Ishikawa (cell line): ENCODE data around the gene CARD11.

Experiments
- CEBPB ChIP-seq: IDR thresholded peaks from 2 replicates; pipeline ENCODE4 v1.6.1; 2012
- CREB1 ChIP-seq: IDR thresholded peaks from 2 replicates; pipeline ENCODE4 v1.6.1; 2012; ENCODE audit warnings: low read depth
- RAD21 ChIP-seq: IDR thresholded peaks from 2 replicates; pipeline ENCODE4 v1.6.1; 2012; ENCODE audit warnings: low read depth
- TAF1 ChIP-seq: IDR thresholded peaks from 2 replicates; pipeline ENCODE4 v1.6.1; 2012; ENCODE audit warnings: low read depth, mild to moderate bottlenecking
- TF ChIP-seq, protein P1 (sequence below): IDR thresholded peaks from 2 replicates; pipeline ENCODE4 v1.6.1; 2012; ENCODE audit warnings: low read depth, mild to moderate bottlenecking
- TF ChIP-seq, protein P2 (sequence below): IDR thresholded peaks from 2 replicates; pipeline ENCODE4 v1.6.1; 2012

DNA sequence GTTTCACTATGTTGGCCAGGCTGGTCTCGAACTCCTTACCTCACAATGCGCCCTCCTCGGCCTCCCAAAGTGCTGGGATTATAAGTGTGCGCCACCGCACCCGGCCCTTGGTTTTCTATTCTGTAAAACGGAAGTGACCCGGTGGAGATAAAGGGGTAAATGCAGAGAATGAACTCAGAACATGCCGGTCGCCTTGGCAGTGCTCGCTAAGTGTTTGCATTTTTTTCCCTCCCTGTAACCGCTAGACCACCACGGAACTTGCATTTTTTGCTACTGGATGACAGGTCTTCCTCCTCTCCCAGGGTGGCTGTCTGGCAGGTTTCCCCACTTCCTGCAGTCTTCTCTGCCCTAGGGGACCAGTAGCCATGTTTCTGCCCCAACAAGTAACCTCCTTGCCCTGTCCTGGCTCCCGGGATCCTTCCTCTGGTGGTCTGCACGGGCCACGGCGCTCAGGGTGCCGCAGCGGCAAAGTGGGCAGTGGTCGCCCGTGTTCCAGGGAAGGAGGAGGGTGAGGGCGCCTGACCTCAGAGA, 180.8 kb downstream of the CARD11 start:
- TF ChIP-seq, protein P1, sequence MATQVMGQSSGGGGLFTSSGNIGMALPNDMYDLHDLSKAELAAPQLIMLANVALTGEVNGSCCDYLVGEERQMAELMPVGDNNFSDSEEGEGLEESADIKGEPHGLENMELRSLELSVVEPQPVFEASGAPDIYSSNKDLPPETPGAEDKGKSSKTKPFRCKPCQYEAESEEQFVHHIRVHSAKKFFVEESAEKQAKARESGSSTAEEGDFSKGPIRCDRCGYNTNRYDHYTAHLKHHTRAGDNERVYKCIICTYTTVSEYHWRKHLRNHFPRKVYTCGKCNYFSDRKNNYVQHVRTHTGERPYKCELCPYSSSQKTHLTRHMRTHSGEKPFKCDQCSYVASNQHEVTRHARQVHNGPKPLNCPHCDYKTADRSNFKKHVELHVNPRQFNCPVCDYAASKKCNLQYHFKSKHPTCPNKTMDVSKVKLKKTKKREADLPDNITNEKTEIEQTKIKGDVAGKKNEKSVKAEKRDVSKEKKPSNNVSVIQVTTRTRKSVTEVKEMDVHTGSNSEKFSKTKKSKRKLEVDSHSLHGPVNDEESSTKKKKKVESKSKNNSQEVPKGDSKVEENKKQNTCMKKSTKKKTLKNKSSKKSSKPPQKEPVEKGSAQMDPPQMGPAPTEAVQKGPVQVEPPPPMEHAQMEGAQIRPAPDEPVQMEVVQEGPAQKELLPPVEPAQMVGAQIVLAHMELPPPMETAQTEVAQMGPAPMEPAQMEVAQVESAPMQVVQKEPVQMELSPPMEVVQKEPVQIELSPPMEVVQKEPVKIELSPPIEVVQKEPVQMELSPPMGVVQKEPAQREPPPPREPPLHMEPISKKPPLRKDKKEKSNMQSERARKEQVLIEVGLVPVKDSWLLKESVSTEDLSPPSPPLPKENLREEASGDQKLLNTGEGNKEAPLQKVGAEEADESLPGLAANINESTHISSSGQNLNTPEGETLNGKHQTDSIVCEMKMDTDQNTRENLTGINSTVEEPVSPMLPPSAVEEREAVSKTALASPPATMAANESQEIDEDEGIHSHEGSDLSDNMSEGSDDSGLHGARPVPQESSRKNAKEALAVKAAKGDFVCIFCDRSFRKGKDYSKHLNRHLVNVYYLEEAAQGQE = no peak
- TF ChIP-seq CREB1 = no peak
- TF ChIP-seq RAD21 = no peak
- TF ChIP-seq CEBPB = no peak
- TF ChIP-seq TAF1 = no peak
- TF ChIP-seq, protein P2, sequence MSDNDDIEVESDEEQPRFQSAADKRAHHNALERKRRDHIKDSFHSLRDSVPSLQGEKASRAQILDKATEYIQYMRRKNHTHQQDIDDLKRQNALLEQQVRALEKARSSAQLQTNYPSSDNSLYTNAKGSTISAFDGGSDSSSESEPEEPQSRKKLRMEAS = no peak
